GM18498 (cell line): Measurements from ENCODE around the gene ACTL7A.
"Not testable (repeated sequence)": the region's sequence is repeated elsewhere in the genome, so short reads cannot be mapped to it uniquely, and the experiment has no call there.

ENCODE experiments used
- ATAC-seq: cut with Tn5 transposase; IDR thresholded peaks from one replicate; pipeline ENCODE4 v1.9.1; 2021; ENCODE audit warnings: mild to moderate bottlenecking, moderate library complexity; ENCODE audit not compliant: unreplicated experiment

Gene ACTL7A

DNA sequence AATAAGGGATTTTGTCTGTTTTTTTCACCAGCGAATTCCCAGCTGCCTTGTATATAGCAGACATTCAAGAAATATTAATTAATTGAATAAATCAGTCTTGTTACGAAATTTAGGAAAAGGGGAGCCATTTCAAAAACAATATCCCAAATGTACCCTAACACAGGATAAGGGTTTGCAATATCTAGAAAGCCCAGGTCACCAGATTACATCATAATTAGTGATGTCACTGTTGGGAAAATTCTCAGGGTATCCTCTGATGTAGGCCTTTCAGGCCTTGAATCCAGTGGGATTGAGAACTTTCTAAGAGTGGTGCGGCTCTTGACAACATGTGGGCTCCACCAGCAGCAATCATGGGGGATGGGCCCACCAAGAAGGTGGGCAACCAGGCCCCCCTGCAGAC is at the start of gene ACTL7A:
Gene ACTL7A (plus strand): TSS at position 270 of the 400 bp plus-strand sequence. CDS start 57 bp downstream, at position 327.
- no peak for ATAC-seq

- ATAC-seq: no peak
Observed at GRCh38 chr9:108812396-108813025, 49.6 kb upstream of the ACTL7A start.

GRCh38 chr9:108813951-108814601 is 48.0 kb upstream of the ACTL7A start:
- no peak for ATAC-seq

DNA sequence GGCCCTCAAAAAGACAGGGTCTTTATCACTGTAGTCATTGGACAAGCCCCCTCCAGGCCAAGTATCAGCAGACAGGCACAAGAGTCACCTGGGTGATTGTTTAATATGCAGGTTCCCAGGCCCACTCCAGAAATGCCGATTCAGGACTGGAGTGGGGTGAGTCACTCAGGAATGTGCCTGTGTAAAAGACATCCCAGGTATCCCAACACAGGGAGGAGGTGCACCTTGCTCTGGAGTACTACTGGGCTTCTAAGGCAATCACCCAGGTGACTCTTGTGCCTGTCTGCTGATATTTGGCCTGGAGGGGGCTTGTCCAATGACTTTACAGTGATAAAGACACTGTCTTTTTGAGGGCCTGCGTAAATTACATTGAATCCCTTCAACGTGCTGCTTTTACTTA is 46.9 kb upstream of the ACTL7A start:
- no peak for ATAC-seq

- ATAC-seq: no peak
Observed at GRCh38 chr9:108816037-108816436, 46.0 kb upstream of the ACTL7A start.

DNA sequence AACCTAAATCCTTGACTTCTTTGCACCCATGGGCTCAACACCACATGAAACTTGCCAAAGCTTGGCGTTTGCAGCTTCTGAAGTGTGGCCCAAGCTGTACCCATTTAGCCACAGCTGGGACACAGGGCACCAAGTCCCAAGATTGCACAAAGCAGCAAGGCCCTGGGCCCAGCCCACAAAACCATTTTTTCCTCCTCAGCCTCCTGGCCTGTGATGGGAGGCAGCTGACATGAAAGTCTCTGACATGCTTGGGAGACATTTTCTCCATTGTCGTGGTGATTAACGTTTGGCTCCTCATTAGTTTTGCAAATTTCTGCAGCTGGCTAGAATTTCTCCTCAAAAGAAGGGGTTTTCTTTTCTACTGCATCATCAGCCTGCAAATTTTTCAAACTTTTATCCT is 38.2 kb upstream of the ACTL7A start:
- no peak for ATAC-seq

DNA sequence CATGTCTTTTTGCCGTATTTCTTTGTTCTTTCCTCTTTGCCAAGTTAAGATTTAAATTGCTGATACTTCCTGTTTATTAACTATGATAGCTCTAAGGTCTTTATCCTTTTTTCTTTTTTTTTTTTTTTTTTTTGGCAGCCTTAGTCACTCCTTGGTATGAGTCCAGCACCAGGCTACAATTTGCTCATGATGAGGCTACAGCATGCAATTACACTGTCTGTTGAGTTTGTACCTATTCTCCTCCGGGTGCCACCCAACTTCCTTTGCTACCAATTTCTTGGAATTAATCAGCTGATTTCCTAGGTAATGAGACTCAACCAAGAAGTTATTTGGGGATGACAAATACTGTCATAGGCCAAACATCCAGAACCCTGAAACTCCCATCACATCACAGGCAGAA is 31.8 kb upstream of the ACTL7A start:
- ATAC-seq: no peak

DNA sequence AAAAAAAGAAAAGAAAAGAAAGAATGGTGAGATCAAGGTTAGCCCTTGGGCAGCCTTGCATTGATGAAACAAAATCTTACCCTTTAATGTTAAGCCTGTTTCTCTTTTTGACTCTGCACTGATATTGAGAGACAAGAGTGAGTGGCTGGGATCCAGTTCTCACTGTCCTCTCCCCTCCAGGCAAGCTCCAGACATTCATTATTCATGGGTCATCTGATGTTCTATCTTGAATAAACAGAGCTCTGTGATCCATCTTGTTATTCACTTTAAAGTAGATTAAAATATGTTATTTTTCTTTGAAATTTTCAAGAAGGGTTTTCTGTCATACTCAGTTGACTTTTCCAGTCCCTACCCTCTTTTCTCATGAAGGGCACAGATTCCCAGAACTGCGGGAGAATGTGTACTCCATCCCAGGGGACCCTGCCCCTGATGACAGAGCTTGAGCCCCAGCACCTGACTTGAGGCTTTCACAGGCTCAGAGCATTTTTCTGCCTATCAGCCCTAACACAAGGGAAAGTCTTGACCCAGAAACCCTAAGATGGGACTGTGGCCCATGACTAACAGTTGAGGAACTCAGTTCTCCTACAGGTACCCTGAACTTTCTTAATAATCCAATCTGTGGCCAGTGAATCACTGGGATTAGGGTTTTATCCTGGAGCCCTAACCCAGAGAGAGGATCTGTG is 30.4 kb upstream of the ACTL7A start:
- no peak for ATAC-seq

GRCh38 chr9:108832179-108832500 is 29.9 kb upstream of the ACTL7A start:
- ATAC-seq: no peak

GRCh38 chr9:108834959-108835665 is 27.0 kb upstream of the ACTL7A start:
- no peak for ATAC-seq

- ATAC-seq: no peak
Observed at GRCh38 chr9:108835831-108836230, 26.2 kb upstream of the ACTL7A start.

GRCh38 chr9:108836319-108836718 is 25.7 kb upstream of the ACTL7A start:
- ATAC-seq: no peak

- ATAC-seq: no peak
Observed at GRCh38 chr9:108836781-108837180, 25.3 kb upstream of the ACTL7A start.

GRCh38 chr9:108837530-108837929 is 24.5 kb upstream of the ACTL7A start:
- no peak for ATAC-seq

DNA sequence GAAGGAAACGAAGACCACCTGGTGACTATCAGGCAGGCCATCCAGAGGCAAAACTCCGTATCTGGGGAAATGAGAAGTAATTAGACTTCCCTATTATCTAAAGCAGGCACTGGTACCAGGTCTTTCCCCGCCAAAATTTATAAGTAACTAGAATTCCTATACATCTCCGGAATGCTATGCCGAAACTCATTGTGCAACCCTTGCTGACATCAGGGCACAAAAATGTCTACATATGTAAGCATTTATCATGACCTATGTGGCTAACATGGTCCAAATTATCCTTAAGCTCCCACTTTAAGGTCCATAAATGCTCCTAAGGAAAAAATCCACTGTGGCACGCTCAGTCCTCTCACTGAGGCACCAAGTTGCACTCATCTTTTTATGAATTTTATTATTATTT is 24.0 kb upstream of the ACTL7A start:
- ATAC-seq: no peak

GRCh38 chr9:108839561-108839960 is 22.5 kb upstream of the ACTL7A start:
- not testable (repeated sequence) for ATAC-seq

GRCh38 chr9:108842610-108843295 is 19.3 kb upstream of the ACTL7A start:
- no peak for ATAC-seq

DNA sequence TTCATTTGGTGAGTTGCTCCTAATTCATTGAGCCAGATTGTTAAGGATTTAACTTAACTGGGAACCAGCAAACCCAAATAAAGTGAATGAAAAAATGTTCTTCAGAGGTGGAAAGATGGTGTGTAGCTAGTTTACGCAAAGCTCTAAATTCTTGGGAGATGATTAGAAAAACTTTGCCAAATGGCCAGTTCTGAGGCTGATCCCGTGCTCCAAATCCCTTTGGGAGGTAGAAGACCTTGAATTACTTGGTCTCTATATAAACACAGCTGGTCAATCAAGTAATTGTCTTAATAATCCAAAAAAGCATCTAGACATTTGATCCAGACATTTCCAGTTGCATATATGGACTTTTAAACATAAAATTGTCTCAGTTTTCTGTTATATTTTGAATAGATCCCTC is 17.7 kb upstream of the ACTL7A start:
- ATAC-seq: no peak

DNA sequence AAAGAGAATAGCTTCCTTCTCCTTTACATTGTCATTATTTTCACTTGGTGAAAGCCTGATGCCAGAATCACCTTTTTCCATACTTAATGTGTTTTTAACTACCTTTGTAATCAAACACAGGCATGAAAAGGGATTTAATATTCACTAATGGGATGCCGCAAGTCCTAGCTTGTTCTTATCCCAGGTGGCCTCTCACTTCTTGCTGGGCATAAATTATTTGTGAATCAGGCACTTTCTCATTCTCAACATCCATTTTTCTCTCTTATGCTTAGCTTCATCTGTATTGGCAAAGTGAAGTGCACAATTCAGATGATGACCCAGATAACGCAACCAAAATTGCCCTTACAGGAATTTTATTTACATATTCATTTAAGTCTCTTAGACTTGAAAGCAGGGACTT is 17.2 kb upstream of the ACTL7A start:
- no peak for ATAC-seq

- no peak for ATAC-seq
Observed at GRCh38 chr9:108845507-108845906, 16.6 kb upstream of the ACTL7A start.

- no peak for ATAC-seq
Observed at GRCh38 chr9:108845947-108846346, 16.1 kb upstream of the ACTL7A start.
